Ramos (cell line): ENCODE measurements around the gene MAP7D2.
"Not testable (repeated sequence)": the region's sequence is repeated elsewhere in the genome, so short reads cannot be mapped to it uniquely, and the experiment has no call there.

Experiments
- in situ Hi-C: fragments of 300-500 bp; cut with MboI; formaldehyde crosslinking; loops from one replicate; pipeline ENCODE4 v1.14.3; 2022; ENCODE audit warnings: low sequenced_read_pairs; ENCODE audit not compliant: unreplicated experiment

MAP7D2 gene

DNA sequence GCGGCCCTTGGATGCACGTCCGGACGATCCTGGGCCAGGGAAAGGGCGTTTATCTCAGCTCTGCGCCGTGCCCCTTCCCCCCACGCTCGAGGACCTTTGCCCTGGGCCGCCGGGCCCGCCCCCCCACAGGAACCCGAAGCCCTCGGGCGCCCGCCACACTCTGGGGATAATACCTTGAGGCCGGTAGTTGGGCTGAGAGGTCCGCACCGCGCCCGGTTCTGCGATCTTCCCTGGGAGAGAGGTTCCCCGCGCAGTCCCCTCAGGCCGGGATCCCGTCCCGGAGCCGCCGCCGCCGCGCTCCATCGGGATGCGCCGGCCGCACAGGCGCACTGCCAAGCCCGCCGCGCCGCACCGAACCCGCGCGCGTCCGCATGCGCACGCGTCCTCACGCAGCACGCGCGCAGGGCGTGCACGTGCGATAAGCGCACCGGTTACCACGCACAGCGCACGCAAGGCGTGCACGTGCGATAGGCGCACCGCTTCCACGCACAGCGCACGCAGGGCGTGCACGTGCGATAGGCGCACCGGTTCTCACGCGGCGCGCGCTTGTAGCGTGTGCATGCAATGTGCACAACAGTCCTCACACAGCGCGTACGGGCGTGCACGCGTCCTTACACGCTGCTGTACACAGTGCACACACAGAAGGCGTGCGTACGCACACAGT, at the start of gene MAP7D2:
Gene MAP7D2 (minus strand): TSS at position 331 of the 664 bp plus-strand sequence. CDS start 28 bp downstream, at position 303.
- in situ Hi-C loops, result no loop called here

DNA sequence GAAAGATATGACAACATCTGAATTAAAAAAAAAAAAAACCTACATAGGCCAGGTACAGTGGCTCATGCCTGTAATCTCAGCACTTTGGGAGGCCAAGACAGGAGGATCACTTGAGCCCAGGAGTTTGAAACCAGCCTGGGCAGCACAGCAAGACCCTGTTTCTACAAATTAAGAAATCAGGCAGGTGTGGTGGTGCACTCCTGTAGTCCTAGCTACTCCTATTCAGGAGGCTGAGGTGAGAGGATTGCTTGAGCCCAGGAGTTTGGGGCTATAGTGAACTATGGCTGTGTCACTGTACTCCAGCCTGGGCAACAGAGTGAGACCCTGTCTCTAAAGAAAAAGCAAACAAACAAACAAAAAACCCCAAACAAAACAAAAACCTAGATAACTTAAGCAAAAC, 45.8 kb upstream of the MAP7D2 start:
- in situ Hi-C loops, result not testable (repeated sequence)

DNA sequence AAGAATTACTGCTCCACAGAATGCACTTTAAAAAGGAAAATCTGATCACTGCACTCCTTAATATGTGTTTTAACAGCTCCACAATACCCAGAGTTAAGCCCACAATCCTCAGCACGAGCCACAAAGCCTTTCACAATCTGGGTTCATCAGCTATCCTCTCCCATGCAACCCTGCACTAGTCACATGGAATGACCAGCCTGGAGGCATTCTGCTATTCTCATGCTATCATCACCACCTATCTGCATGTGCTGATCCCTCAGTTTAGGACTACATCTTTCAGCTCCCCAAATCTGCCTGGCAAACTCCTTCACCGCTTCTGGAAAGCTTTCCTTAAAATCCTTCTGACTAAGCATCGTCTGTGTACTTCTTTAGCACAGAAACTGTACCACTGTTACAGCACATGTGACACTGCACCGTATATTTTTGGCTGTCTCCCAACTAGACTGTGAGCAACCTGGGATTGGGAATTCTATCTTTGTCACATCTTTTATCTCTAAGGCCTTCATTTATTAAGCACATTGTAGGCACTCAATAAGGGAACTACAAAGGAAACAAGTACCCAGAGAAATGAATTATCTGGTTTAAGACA, 43.2 kb upstream of the MAP7D2 start:
- in situ Hi-C loops, result no loop called here

DNA sequence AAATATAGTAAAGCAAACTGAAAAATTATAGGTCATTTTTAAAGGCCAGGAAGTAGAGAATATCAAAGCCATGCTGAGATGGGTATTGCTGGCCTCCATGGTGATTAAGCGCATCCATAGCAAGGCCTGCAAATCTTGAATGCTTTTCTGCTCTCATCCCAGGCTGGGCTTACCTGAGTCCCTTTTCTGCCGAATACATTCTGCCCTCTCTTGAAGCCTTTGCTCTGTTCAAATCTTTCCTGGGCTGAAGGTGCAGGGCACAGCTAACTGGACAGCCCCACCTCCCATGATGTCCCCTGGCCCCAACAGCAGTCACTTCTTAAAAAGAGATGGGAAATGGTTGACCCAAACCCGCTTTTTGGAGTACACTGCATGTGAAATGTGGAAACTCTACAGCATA, 35.0 kb upstream of the MAP7D2 start:
- in situ Hi-C loops, result no loop called here

DNA sequence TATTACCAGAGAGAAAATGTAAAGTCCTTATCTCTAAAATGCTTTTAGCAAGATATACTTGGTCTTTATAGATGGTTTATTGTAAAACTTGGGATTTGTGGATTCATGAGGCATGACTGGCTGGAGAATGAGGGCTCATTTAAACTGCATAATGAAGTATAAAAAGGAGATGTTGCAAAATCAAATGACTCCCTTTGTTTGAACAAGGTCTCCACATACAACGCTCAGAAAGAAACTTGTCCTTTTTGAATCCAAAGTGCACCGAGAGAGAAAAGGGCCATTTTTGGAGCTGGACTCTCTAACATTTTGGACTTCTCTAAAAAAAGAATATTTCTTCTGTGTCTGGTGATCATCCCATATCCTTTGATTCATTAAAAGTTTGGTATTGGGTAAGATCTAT, 32.6 kb upstream of the MAP7D2 start:
- in situ Hi-C loops, result no loop called here

DNA sequence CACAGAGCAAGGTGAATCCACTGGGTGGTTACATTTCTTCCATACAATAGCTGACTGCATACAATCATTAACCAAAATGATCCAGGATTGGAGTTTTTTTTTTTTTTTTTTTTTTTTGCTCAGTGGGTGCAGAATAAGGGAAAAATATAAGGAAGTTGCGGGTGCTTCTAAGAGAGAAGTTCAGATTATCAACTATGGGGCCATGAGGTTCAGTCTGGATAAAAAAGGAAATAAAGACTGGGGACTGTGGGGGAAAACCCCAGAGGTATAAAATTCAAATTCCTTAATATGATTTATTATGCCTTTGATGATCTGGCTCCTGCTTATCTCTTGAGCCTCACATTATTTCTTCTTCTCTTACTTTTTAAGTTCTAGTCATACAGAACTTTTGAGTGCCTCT, 30.9 kb upstream of the MAP7D2 start:
- in situ Hi-C loops, result no loop called here

DNA sequence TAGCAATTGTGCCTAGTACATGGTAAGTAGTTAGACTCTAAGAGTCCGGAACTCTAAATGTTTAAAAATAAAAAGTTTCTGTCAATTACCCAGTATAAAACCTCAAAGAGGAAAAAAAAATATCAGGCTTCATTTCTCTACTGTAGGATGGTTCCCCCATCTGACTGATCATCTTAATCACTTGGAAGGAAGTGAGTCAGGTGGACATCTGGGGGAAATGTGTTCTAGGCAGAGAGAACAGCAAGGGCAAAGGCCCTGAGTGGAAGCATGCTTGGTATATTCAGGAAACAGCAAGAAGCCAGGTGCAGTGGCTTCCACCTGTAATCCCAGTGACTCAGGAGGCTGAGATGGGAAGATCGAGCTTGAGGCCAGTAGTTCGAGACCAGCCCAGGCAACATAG, 27.8 kb upstream of the MAP7D2 start:
- in situ Hi-C loops, result no loop called here

DNA sequence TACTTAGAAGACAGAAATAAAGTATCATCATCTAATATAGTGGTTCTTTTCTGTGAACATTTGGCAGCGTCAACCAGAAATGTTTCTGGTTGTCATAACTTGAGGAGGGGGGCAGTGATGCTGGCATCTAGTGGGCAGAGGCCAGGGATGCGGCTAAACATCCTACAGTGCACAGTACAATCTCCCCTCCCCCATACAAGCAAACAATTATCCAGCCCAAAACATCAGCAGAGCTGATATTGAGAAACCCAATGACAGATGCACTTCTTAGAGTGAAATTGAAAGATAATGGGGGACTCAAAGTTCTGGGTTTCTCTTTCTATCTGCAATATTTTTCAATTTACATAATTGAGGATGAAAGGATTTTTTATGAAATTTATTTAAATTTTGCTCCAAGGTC, 26.9 kb upstream of the MAP7D2 start:
- in situ Hi-C loops, result no loop called here

DNA sequence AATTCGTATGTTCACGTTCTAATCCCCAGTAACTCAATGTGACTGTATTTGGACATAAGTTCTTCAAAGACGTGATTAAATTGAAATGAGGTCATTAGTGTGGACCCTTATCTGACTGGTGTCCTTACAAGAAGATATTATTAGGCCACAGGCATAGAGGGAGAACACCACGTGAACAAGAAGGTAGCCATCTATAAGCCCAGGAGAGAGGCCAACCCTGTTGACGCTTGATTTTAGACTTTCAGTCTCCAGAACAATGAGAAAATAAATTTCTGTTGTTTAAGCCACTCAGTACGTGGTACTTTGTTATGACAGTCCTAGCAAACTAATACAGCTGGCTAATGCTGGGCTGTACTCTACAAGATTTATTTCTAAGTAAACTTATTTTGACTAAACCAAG, 26.4 kb upstream of the MAP7D2 start:
- in situ Hi-C loops, result no loop called here

DNA sequence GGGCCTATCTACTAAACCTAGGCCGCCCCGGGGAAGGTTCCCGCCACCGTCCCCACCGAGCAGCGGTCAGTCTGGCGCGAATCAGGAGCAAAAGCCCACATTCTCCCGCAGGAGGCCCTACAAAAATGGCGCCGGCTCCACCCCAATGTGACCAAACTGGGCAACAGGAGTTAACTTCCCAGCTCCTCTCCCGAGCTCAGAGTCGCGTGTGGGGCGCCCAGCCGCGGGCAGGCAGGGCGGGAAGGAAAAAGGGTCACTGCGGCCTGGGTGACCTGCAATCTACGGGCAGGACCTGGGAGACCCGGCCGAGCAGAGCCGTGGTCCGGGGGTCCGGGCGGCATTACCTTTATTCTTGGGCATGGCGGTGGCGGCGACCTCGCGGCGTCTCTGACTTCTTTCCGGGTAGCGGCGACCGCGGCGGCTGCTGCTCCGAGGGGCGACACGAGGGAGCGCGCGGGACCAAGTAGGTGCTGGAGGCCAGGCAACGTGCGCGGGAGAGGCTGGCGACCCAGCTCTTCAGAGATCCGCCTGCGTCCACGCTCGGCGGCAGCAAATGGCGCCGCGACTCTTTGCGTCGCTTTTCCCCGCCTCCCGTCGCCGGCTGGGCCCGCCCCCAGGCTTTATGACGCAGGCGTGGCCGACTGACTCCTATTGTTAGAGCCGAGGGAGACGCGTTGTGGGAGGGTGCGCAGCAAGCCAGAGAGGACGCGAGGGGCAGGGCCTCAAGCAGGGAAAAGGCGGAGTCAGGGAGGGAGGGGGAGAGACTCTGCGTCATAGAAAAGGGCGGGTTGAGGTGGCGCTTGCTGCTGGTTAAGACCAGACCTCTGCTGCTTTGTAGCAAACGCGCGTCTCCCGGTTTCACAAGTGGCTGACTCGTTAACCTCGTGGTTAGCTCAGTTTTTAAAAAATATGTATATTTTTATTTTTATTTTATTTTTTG, 24.8 kb upstream of the MAP7D2 start, which contains the start of gene EIF1AX:
Gene EIF1AX (minus strand): TSS at position 558 of the 940 bp plus-strand sequence. CDS start 198 bp downstream, at position 360.
- in situ Hi-C loops, result no loop called here

DNA sequence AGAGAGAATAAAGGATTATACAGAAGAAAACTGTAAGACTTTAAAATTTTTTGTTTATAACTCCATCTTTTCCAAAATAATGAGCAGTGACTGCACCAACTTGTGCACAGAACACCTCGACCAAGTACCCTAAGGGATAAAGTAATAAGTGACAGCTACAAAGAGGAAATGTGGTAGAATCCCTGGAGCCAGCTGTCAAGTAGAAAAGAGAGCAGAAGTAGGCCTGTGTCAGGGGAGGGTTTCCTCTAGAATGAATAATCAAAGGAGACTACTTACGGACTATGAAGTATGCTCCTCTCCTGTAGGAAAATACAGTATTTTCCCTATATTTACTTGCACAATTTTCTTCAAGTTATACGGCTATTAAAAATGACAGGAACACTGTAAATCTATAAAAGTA, 23.7 kb upstream of the MAP7D2 start:
- in situ Hi-C loops, result no loop called here

DNA sequence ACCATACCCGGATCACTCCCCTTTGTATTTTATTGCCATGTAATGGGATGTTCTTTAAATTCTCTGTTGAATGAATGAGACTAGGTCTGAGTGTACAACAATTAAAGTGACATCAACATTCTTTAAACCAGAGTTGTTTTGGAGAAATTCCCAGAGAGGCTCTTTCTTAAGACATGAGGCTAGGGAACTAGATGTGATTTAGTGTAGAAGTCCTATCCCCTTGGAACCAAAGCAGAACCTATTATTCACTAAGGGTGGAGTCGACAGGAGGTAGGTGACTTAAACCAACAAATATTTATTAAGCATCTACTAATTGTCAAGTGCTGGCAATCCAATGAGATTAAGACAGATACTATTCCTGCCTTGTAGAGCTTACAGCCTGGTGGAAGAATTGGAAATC, 23.3 kb upstream of the MAP7D2 start:
- in situ Hi-C loops, result no loop called here

DNA sequence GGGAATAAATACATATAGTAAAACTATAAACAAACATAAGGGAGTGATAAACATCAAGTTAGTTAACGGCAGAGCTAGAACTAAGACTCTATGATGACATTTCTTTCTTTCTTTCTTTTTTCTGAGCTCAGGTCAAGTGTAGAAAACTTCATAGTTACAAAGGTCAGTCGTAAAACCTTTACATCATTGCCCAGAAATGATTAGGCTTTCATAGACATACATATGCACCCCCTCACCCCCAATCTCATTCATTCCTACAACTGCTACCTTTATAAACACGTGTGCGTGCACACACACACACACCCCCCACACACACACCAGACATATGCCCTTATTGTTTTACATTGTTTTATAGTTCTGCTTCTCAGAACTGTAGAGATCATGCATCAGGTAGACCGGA, 19.2 kb upstream of the MAP7D2 start:
- in situ Hi-C loops, result no loop called here

DNA sequence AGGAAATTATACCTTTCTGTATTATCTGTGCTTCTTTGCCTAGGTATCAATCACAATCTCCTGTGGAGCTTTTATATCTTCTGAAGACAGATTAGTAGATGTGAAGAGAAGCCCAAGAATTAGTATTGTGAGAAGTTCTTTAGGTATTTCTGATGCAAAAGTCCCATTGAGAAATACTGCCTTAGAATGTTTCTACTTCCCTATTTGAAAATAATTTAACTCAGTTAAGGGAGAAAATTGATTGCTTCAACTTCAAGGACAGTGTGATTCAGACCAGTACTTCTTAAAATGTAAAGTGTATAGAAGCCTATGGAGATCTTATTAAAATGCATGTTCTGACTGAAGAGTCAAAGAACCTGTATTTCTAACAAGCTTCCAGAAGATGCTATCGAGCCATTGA, 16.0 kb upstream of the MAP7D2 start:
- in situ Hi-C loops, result no loop called here

DNA sequence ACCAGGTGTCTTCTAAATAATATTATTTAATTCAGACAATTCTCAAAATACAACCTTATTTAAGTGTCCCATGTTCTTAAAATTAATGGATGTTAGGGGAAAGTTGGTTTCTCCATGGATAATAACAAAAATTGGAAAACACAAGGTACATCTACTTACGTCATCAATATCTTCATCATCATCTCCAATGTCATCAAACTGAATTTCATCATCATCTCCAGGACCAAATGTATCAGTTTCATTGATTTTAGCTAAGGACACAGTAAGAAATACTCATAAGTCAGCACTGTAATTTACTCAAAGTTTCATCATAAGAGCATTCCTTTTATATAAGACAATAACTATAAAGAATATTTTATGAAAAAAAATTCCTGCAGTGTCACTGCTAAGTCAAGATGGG, 13.7 kb upstream of the MAP7D2 start:
- in situ Hi-C loops, result no loop called here

DNA sequence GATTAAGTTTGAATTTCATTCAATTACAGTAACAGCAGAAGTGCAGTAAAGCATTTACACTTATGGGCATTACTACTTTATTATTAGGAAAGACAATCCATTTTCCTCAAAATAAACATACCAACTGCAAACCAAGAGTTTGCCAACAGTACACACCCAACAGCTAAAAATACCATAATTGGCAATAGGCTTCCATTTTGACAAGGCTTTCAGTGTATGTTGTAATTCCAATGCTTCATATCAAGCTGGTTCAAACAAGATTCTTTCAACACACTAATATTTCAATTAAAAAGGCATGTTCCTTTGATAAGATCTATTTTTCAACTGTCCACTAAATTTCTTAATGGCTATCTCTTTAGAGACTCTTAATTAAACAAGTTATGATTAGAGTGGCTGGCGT, 12.8 kb upstream of the MAP7D2 start:
- in situ Hi-C loops, result no loop called here

DNA sequence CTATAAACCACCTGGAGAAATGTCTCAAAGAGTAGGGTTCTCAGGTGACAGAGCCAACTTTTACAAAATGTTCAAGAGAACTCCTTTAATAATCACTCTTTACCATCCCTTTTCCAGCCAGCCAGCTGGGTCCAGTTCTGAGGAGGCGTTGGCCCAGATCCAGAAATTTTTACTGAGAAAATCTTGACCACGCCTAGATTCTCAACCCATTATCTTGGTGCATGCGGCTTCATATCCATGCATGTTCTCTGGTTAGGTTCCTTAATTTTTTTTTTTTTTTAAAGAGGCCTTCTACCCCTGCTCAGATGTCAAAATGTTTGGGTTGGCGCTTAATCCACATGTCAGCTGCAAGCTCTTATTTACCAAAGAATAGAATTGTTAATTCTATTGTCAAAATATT, 12.0 kb upstream of the MAP7D2 start:
- in situ Hi-C loops, result no loop called here

DNA sequence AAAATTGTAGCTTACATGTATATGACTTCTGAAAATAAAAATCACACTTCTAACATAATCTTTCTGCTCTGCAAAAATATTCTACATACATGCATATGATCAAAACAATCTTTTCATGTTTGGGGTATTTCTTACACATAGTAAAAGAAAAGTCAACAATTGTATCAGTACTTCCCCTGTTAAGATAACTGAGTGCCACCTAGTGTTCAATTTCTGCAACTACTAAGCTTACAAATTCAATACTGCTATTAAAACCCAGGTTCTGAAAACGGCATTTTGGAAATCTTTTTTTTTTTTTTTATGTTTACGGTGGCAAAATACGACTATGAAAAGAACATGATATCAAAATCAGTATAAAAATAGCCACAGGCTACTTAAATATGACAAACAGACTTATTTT, 10.7 kb upstream of the MAP7D2 start:
- in situ Hi-C loops, result not testable (repeated sequence)

DNA sequence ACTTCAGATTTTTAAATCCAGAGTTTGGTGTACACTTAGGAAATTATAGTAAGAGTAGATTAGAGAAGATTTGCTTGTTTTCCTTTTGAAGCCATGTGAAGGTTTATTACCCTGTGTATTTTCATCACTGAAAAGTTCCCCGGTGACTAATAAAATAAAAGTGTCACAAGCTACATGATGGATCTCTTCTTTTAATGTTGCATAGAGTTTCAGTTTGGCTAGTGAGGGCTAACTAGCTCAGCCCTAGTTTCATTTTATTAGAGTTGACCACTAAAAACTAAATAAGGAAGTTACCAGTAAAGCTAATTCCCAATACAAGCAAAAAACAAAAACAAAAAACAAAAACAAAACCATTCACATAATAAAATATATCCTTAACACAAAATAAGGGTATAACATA, 10.1 kb upstream of the MAP7D2 start:
- in situ Hi-C loops, result not testable (repeated sequence)

DNA sequence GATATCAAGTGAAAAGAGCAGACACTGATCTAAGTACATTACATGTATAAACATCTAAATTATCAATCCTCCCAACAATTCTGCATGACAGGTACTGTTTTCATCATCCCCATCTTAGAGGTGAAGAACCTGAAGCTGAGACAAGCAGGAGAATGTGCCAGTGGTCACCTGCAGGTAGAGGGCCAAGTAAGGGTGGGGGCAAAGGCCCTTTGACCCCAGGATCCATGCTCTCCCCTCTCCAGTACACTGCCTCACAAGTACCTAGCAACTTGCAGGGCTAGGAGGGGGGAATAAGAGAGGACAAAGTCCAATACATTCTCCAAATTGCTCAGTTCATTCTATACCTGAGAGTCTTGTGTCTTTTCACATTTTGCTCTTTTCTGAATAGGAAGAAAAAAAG, 8.3 kb upstream of the MAP7D2 start:
- in situ Hi-C loops, result no loop called here
